Psoas muscle (tissue), 8 donors: ENCODE data around the gene USP13. TPM values are rescaled to one million over a fixed set of nuclear protein-coding genes. Genes with fewer than 3 reads are reported as not detected.
A peak's percentile ranks its signal among the peaks of the same experiment; 100 is the strongest.

ENCODE experiments used
- ATAC-seq, 4 donors: fragments of 200-7000 bp; cut with Tn5 transposase; one replicate each; pipeline ENCODE4 v1.9.1; 2020; ENCODE audit warnings: moderate library complexity in 3 of 4, mild to moderate bottlenecking in 2 of 4
- DNase-seq, 2 donors: peaks; one replicate each; pipeline ENCODE4 v3.0.0-alpha.2; 2020
- H3K27ac ChIP-seq: fragments of 200-600 bp; one replicate; pipeline ENCODE4 v1.8.0; 2022
- H3K27me3 ChIP-seq, 3 donors: fragments of 200-600 bp in 1 of 3; one replicate each; pipeline versions ENCODE4 v1.6.1 to v1.8.0; 2013 to 2022; ENCODE audit warnings: low read length in 2 of 3, mild to moderate bottlenecking in 2 of 3, moderate library complexity in 1 of 3; ENCODE audit not compliant: insufficient read depth in 3 of 3
- H3K36me3 ChIP-seq, 2 donors: fragments of 200-600 bp in 1 of 2; one replicate each; pipeline versions ENCODE4 v1.6.1 to v1.8.0; 2013 to 2022; ENCODE audit warnings: low read depth in 1 of 2, mild to moderate bottlenecking in 1 of 2, moderate library complexity in 1 of 2; ENCODE audit not compliant: insufficient read depth in 1 of 2
- H3K4me1 ChIP-seq: fragments of 200-600 bp; one replicate; pipeline ENCODE4 v1.8.0; 2022
- H3K4me3 ChIP-seq: fragments of 200-600 bp; one replicate; pipeline ENCODE4 v1.8.0; 2022; ENCODE audit warnings: mild to moderate bottlenecking
- H3K9me3 ChIP-seq: fragments of 200-600 bp; one replicate; pipeline ENCODE4 v1.8.0; 2022
- WGBS, 3 donors: extraction: QIAGEN DNeasy Blood & Tissue Kit; methylation state at CpG; one replicate each; pipeline versions ENCODE4 v1.1.6 to v1.1.7; 2013; 5-methylcytosine and 5-hydroxymethylcytosine counted together
- intact Hi-C, 2 donors: fragments of 100-400 bp; cut with DNase I; formaldehyde crosslinking; loops; one replicate each; pipeline versions ENCODE4 v1.11.0 to v1.14.2; 2022
- polyA plus RNA-seq, 3 donors: library from polyadenylated mRNA; stranded (reverse); fragments of 200-250 nt; gene quantifications; one replicate each; pipeline ENCODE4 v1.2.3, GENCODE V29; 2013
- total RNA-seq, 4 donors: library from RNA; stranded (reverse); fragmentation: NEBNext Ultra II Directional in 2 of 4; extraction: Animal tissue kit (Norgen Biotek cat#: 25700) in 2 of 4; gene quantifications; one replicate each; pipeline versions ENCODE4 v1.2.1 to v1.2.4, GENCODE V29; 2021 to 2023
- TF ChIP-seq, protein P1 (sequence below): fragments of 200-600 bp; IDR thresholded peaks from one replicate; pipeline ENCODE4 v1.8.0; 2022; ENCODE audit warnings: antibody characterized with exemption
- donor health status: healthy with polysubstance abuse.
- donor health status: DM: no; HTN: no; CAD: no; lungs with moderate emphysema.
- donor health status: Bipolar disorder and iron deficiency.
- donor health status: healthy.
- donor health status: DM: yes; HTN: yes; CAD: no.
- donor health status: DM: no; HTN: no; CAD: no.
- donor health status: DM: no; HTN: no; CAD: no.
- donor health status: DM: yes; HTN: yes; CAD: no.

Gene USP13
- total and polyA plus RNA-seq, 7 donors = 16.1 to 324 (median 175) TPM

DNA sequence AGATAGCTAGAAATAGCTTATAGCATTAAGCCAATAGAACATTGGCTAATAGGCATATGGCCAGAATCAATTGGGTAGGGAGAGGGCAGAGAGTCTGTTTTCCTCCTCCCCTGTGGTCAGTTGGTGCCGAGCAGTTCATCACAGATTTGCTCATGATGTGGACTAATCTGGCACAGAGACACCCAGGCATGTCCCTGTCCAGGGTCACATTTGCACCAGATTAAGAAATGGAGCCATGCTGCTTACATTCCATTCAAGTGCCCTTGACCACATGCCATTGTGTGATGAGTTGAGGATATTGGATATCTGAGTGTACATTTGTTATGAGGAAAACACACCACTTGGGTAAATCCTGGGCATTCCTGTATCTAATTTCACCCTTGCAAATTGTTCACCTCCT, 53.4 kb downstream of the USP13 start:
- Histone ChIP-seq H3K36me3 (peaks cover 0 to 32% of the 10 kb centered on the region in 2 donors), H3K4me1 (peaks cover 48% of the 10 kb centered on the region), H3K27me3 (no peaks in the 10 kb centered on the region), H3K4me3 (no peak overlapping the region), H3K9me3 (no peaks in the 10 kb centered on the region), H3K27ac (peak overlapping the region; percentile 92)
- intact Hi-C loops = loop anchor here in 1 of 2 donors (5.0 kb wide), 1 partner anchor 34 kb away; no protein-coding TSS in a partner anchor
- WGBS, 3 donors = 30 to 54% (median 39%) methylated on average over 1 of the region's 1 CpG
- ATAC-seq (peak; percentile 80 to 92 (median 88)), DNase-seq (peak; percentile 25 to 61)
- TF ChIP-seq, protein P1, sequence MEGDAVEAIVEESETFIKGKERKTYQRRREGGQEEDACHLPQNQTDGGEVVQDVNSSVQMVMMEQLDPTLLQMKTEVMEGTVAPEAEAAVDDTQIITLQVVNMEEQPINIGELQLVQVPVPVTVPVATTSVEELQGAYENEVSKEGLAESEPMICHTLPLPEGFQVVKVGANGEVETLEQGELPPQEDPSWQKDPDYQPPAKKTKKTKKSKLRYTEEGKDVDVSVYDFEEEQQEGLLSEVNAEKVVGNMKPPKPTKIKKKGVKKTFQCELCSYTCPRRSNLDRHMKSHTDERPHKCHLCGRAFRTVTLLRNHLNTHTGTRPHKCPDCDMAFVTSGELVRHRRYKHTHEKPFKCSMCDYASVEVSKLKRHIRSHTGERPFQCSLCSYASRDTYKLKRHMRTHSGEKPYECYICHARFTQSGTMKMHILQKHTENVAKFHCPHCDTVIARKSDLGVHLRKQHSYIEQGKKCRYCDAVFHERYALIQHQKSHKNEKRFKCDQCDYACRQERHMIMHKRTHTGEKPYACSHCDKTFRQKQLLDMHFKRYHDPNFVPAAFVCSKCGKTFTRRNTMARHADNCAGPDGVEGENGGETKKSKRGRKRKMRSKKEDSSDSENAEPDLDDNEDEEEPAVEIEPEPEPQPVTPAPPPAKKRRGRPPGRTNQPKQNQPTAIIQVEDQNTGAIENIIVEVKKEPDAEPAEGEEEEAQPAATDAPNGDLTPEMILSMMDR = no peak

GRCh38 chr3:179710079-179710478, 57.2 kb downstream of the USP13 start:
- H3K4me3 ChIP-seq = no peak overlapping the region
- peak overlapping the region; percentile 92 for H3K27ac ChIP-seq
- H3K9me3 ChIP-seq = no peaks in the 10 kb centered on the region
- intact Hi-C loops = no loop called here
- DNase-seq (no peak), ATAC-seq (no peak)
- H3K4me1 ChIP-seq = peaks cover 59% of the 10 kb centered on the region
- WGBS, 3 donors = 66 to 79% (median 71%) methylated on average over 5 of the region's 5 CpGs
- TF ChIP-seq, protein P1 = no peak
- H3K27me3 ChIP-seq = no peaks in the 10 kb centered on the region
- peaks cover 0 to 39% of the 10 kb centered on the region in 2 donors for H3K36me3 ChIP-seq

DNA sequence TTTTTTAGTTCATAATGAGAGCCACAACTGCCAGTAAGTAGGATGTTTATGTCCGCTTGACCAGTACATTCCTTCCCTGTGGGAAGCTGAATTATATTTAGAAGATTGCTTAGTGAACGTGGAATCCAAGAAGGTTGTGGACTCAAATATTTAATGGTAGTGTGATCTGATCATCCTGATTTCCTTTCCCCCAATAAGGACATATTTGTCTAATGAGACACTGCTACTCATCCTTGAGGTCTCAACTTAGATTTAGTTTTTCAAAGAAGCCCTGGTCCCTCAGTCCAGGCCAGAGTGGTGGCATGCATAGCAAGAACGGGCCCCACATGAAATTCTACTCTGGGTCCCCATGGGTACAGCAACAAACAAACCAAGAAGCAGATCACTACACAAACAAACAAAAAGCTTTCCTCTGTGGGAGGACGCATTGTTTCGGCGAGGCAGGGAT, 60.8 kb downstream of the USP13 start:
- intact Hi-C loops = no loop called here
- WGBS, 3 donors = 22 to 35% (median 31%) methylated on average over 6 of the region's 6 CpGs
- TF ChIP-seq, protein P1 = no peak

DNA sequence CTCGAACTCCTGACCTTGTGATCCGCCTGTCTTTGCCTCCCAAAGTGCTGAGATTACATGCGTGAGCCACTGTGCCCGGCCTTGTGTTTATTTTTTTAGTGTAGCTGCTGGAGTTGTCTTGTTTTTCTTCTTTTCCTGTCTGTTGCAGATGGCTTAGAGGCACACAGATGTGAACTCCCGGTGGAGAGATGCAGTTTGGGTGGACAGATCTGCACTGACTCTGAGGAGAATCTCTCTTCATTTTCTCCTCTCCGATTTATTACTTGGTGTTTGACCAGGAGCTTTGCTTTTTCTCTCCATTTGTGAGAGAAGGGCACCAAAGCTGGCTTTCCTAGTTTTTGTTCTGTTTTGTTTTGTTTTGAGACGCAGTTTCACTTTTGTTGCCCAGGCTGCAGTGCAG, 62.7 kb downstream of the USP13 start:
- H3K36me3 ChIP-seq = peaks cover 0 to 17% of the 10 kb centered on the region in 2 donors
- no peaks in the 10 kb centered on the region for H3K9me3 ChIP-seq
- 81 to 92% (median 87%) methylated on average over 7 of the region's 7 CpGs for WGBS, 3 donors
- H3K27ac ChIP-seq = peak overlapping the region; percentile 92
- no peak overlapping the region for H3K4me3 ChIP-seq
- peaks cover 47% of the 10 kb centered on the region for H3K4me1 ChIP-seq
- no peak for DNase-seq
- no peak for ATAC-seq
- TF ChIP-seq, protein P1 = no peak
- intact Hi-C loops = no loop called here
- H3K27me3 ChIP-seq = no peaks in the 10 kb centered on the region

More for the DNA sequence above, 60.8 kb downstream of the USP13 start:
- Histone ChIP-seq H3K27me3 (no peaks in the 10 kb centered on the region), H3K9me3 (no peaks in the 10 kb centered on the region), H3K36me3 (peaks cover 0 to 29% of the 10 kb centered on the region in 2 donors), H3K27ac (peak overlapping the region; percentile 92), H3K4me1 (peaks cover 65% of the 10 kb centered on the region), H3K4me3 (peak overlapping the region; percentile 8)
- ATAC-seq (peak; percentile 70 to 78 (median 76)), DNase-seq (no peak)

DNA sequence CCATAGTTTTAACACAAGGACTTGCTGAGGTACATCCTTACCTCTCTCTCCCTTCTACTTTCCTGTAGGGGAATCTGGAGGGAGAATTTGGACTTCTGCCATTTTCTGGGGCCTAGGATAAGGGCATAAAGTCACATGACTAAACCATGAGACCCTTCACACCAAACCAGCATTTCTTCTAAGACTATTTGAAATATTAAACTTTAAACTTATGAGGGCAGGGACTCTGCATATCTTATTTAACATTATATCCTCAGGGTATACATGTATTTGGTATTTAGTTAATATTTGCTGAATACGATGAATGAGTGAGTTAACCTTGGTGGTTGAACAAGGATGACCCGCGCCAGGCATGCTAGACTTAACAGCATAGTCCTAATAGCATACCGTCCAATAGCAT, 63.4 kb downstream of the USP13 start:
- DNase-seq = no peak
- 92 to 95% (median 93%) methylated on average over 4 of the region's 4 CpGs for WGBS, 3 donors
- H3K4me3 ChIP-seq = no peak overlapping the region
- intact Hi-C loops = no loop called here
- H3K4me1 ChIP-seq = peaks cover 47% of the 10 kb centered on the region
- ATAC-seq = peak in 1 of 4 donors; percentile 24
- H3K9me3 ChIP-seq = no peaks in the 10 kb centered on the region
- no peaks in the 10 kb centered on the region for H3K27me3 ChIP-seq
- H3K36me3 ChIP-seq = peaks cover 0 to 17% of the 10 kb centered on the region in 2 donors
- H3K27ac ChIP-seq = peak overlapping the region; percentile 92
- TF ChIP-seq, protein P1 = no peak
